Activated T-helper 2 cell treated with anti-CD3 and anti-CD28 coated beads, Interferon-gamma antibody, Interleukin-2, Interleukin-4, amounts not matched to agents 10 μg/mL and 5 μg/mL and 100 μg/mL, durations not matched to agents 14 hours and 24 hours and 36 hours (primary cell): ENCODE data around the gene MARCKSL1. TPM values are rescaled to one million over a fixed set of nuclear protein-coding genes. Genes with fewer than 3 reads are reported as not detected.
"Not testable (repeated sequence)": the region's sequence is repeated elsewhere in the genome, so short reads cannot be mapped to it uniquely, and the experiment has no call there.

Experiments used
- DNase-seq: peaks from one replicate; pipeline ENCODE4 v3.0.0; 2021; ENCODE audit warnings: low spot score
- H3K27ac Mint-ChIP-seq: one replicate; pipeline ENCODE4 v1.8.0; 2021; ENCODE audit warnings: mixed read lengths
- H3K27me3 Mint-ChIP-seq: one replicate; pipeline ENCODE4 v1.8.0; 2021; ENCODE audit warnings: low read depth, mixed read lengths
- H3K36me3 Mint-ChIP-seq: one replicate; pipeline ENCODE4 v1.8.0; 2021; ENCODE audit warnings: low read depth, mixed read lengths
- H3K4me1 Mint-ChIP-seq: one replicate; pipeline ENCODE4 v1.8.0; 2021; ENCODE audit warnings: low read depth, mixed read lengths
- H3K4me3 Mint-ChIP-seq: one replicate; pipeline ENCODE4 v1.8.0; 2021; ENCODE audit warnings: low read depth, mild to moderate bottlenecking, moderate library complexity, mixed read lengths
- H3K9me3 Mint-ChIP-seq: one replicate; pipeline ENCODE4 v1.8.0; 2021; ENCODE audit warnings: mixed read lengths
- intact Hi-C: fragments of 100-400 bp; cut with micrococcal nuclease; formaldehyde crosslinking; loops from one replicate; pipeline ENCODE4 v1.15.1; 2023
- total RNA-seq: library from RNA; stranded (reverse); gene quantifications from 2 replicates; pipeline ENCODE4 v1.2.3, GENCODE V29; 2022

The MARCKSL1 gene
- total RNA-seq, 1 donor from 2014 or later, result 42.5 TPM

GRCh38 chr1:32285658-32286057 lies 50.4 kb downstream of the MARCKSL1 start:
- Mint-ChIP-seq H3K9me3 (no peaks in the 10 kb centered on the region), H3K4me1 (peaks cover 2% of the 10 kb centered on the region), H3K36me3 (peaks cover 50% of the 10 kb centered on the region), H3K27me3 (no peaks in the 10 kb centered on the region), H3K4me3 (no peak overlapping the region), H3K27ac (no peak overlapping the region)
- no peak for DNase-seq
- intact Hi-C loops, result no loop called here

- H3K9me3 Mint-ChIP-seq, intact Hi-C loops, H3K27ac Mint-ChIP-seq, H3K4me3 Mint-ChIP-seq, H3K27me3 Mint-ChIP-seq, H3K4me1 Mint-ChIP-seq, DNase-seq: not testable (repeated sequence)
- H3K36me3 Mint-ChIP-seq, result peaks cover 58% of the 10 kb centered on the region
These were observed 51.3 kb downstream of the MARCKSL1 start for GRCh38 chr1:32284777-32285176.

Other genes with a start within 250 kb of the MARCKSL1 start
- 81.2 and 84.0 TPM in 2 replicates for gene KPNA6, start 228.2 kb downstream of the MARCKSL1 start, total RNA-seq
- gene TXLNA, start 156.6 kb downstream of the MARCKSL1 start, total RNA-seq, result 98.6 and 101 TPM in 2 replicates
- gene CCDC28B, start 135.6 kb downstream of the MARCKSL1 start, total RNA-seq, result 39.1 and 44.0 TPM in 2 replicates
- 5.0 and 5.4 TPM in 2 replicates for gene IQCC, start 130.6 kb downstream of the MARCKSL1 start, total RNA-seq
- gene DCDC2B, start 127.1 kb downstream of the MARCKSL1 start, total RNA-seq, result 0.14 TPM in 1 of 2 replicates, not detected in the other
- 10.7 and 12.1 TPM in 2 replicates for gene TMEM234, start 113.9 kb downstream of the MARCKSL1 start, total RNA-seq
- 287 and 293 TPM in 2 replicates for gene EIF3I, start 113.8 kb downstream of the MARCKSL1 start, total RNA-seq
- gene FAM167B, start 89.0 kb downstream of the MARCKSL1 start, total RNA-seq, result 0.78 and 0.80 TPM in 2 replicates
- 221 and 232 TPM in 2 replicates for gene LCK, start 85.0 kb downstream of the MARCKSL1 start, total RNA-seq
- 179 and 195 TPM in 2 replicates for gene HDAC1, start 44.1 kb downstream of the MARCKSL1 start, total RNA-seq
- gene FAM229A, start 26.3 kb upstream of the MARCKSL1 start, total RNA-seq, result 5.4 and 6.1 TPM in 2 replicates
- gene TSSK3, start 26.3 kb upstream of the MARCKSL1 start, total RNA-seq, result 1.1 TPM in 2 replicates
- 48.9 and 54.3 TPM in 2 replicates for gene BSDC1, start 58.2 kb upstream of the MARCKSL1 start, total RNA-seq
- gene ZBTB8B, start 128.8 kb upstream of the MARCKSL1 start, total RNA-seq, result 0.02 TPM in 1 of 2 replicates, not detected in the other
- 0.90 and 0.96 TPM in 2 replicates for gene ZBTB8A, start 203.2 kb upstream of the MARCKSL1 start, total RNA-seq